ENCODE measurements around the gene C1orf116.

Gene C1orf116

GRCh38 chr1:206992790-206993189, 39.8 kb downstream of the C1orf116 start:
- Histone ChIP-seq H3K4me1 (ENCODE audit: control insufficient read depth, insufficient read depth, low read length) (no peaks in the 10 kb centered on the region), H3K9me3 (ENCODE audit: control insufficient read depth, insufficient read depth, low read length) (no peaks in the 10 kb centered on the region), H3K4me3 (ENCODE audit: low read depth, low read length) (no peak overlapping the region), H3K36me3 (ENCODE audit: control insufficient read depth, insufficient read depth, low read length) (no peaks in the 10 kb centered on the region), H3K27me3 (ENCODE audit: control insufficient read depth, insufficient read depth, low read length) (no peaks in the 10 kb centered on the region), H3K9ac (ENCODE audit: low read depth, low read length) (no peak overlapping the region)

DNA sequence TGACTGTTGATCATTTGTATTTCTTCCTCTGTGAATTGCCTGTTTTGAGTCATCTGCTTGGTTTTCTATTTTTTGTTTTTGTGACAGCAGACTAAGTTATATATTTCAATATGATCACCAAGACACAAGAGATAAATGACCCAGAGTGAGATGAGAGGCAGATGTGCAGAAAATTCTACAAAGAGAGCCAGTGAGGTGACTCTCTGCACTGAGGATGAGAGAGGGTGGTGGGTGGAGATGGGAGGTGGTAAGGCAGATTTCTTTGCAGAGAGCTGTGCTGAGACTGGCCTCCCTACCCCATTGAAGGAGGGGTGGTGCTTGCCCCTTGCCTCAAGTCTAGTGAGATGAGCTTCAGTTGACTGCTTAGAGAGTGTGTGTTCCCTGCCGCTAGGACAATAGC, 44.7 kb downstream of the C1orf116 start:
- peaks cover 16% of the 10 kb centered on the region for H3K4me1 ChIP-seq (ENCODE audit: control insufficient read depth, insufficient read depth, low read length)
- no peak overlapping the region for H3K9ac ChIP-seq (ENCODE audit: low read depth, low read length)

GRCh38 chr1:206986885-206987284, 45.7 kb downstream of the C1orf116 start:
- H3K27me3 ChIP-seq (ENCODE audit: control insufficient read depth, insufficient read depth, low read length): no peaks in the 10 kb centered on the region
- no peaks in the 10 kb centered on the region for H3K9me3 ChIP-seq (ENCODE audit: control insufficient read depth, insufficient read depth, low read length)
- peaks cover 20% of the 10 kb centered on the region for H3K4me1 ChIP-seq (ENCODE audit: control insufficient read depth, insufficient read depth, low read length)
- H3K9ac ChIP-seq (ENCODE audit: low read depth, low read length): no peak overlapping the region
- no peaks in the 10 kb centered on the region for H3K36me3 ChIP-seq (ENCODE audit: control insufficient read depth, insufficient read depth, low read length)
- no peak overlapping the region for H3K4me3 ChIP-seq (ENCODE audit: low read depth, low read length)

More for the DNA sequence above, 44.7 kb downstream of the C1orf116 start:
- Histone ChIP-seq H3K27me3 (ENCODE audit: control insufficient read depth, insufficient read depth, low read length) (no peaks in the 10 kb centered on the region), H3K36me3 (ENCODE audit: control insufficient read depth, insufficient read depth, low read length) (no peaks in the 10 kb centered on the region), H3K4me3 (ENCODE audit: low read depth, low read length) (no peak overlapping the region), H3K9me3 (ENCODE audit: control insufficient read depth, insufficient read depth, low read length) (no peaks in the 10 kb centered on the region)

- Histone ChIP-seq H3K36me3 (ENCODE audit: control insufficient read depth, insufficient read depth, low read length) (no peaks in the 10 kb centered on the region), H3K9me3 (ENCODE audit: control insufficient read depth, insufficient read depth, low read length) (no peaks in the 10 kb centered on the region), H3K4me3 (ENCODE audit: low read depth, low read length) (no peak overlapping the region), H3K9ac (ENCODE audit: low read depth, low read length) (no peak overlapping the region), H3K4me1 (ENCODE audit: control insufficient read depth, insufficient read depth, low read length) (peaks cover 22% of the 10 kb centered on the region), H3K27me3 (ENCODE audit: control insufficient read depth, insufficient read depth, low read length) (no peaks in the 10 kb centered on the region)
Observed at GRCh38 chr1:206986402-206986801, 46.2 kb downstream of the C1orf116 start.

GRCh38 chr1:206985162-206985749, 47.3 kb downstream of the C1orf116 start:
- H3K27me3 ChIP-seq (ENCODE audit: control insufficient read depth, insufficient read depth, low read length): no peaks in the 10 kb centered on the region

GRCh38 chr1:206982216-206982615, 50.3 kb downstream of the C1orf116 start:
- H3K9ac ChIP-seq (ENCODE audit: low read depth, low read length): no peak overlapping the region
- H3K9me3 ChIP-seq (ENCODE audit: control insufficient read depth, insufficient read depth, low read length): no peaks in the 10 kb centered on the region
- H3K4me3 ChIP-seq (ENCODE audit: low read depth, low read length): no peak overlapping the region
- no peaks in the 10 kb centered on the region for H3K27me3 ChIP-seq (ENCODE audit: control insufficient read depth, insufficient read depth, low read length)
- H3K4me1 ChIP-seq (ENCODE audit: control insufficient read depth, insufficient read depth, low read length): peaks cover 22% of the 10 kb centered on the region
- no peaks in the 10 kb centered on the region for H3K36me3 ChIP-seq (ENCODE audit: control insufficient read depth, insufficient read depth, low read length)

More at GRCh38 chr1:206985162-206985749, 47.3 kb downstream of the C1orf116 start:
- H3K4me3 ChIP-seq (ENCODE audit: low read depth, low read length): peak overlapping the region; percentile 2
- H3K4me1 ChIP-seq (ENCODE audit: control insufficient read depth, insufficient read depth, low read length): peaks cover 22% of the 10 kb centered on the region
- H3K9me3 ChIP-seq (ENCODE audit: control insufficient read depth, insufficient read depth, low read length): no peaks in the 10 kb centered on the region
- no peak overlapping the region for H3K9ac ChIP-seq (ENCODE audit: low read depth, low read length)
- no peaks in the 10 kb centered on the region for H3K36me3 ChIP-seq (ENCODE audit: control insufficient read depth, insufficient read depth, low read length)

GRCh38 chr1:206979379-206980043, 53.0 kb downstream of the C1orf116 start:
- H3K36me3 ChIP-seq (ENCODE audit: control insufficient read depth, insufficient read depth, low read length): no peaks in the 10 kb centered on the region
- no peak overlapping the region for H3K4me3 ChIP-seq (ENCODE audit: low read depth, low read length)
- H3K9ac ChIP-seq (ENCODE audit: low read depth, low read length): no peak overlapping the region
- no peaks in the 10 kb centered on the region for H3K27me3 ChIP-seq (ENCODE audit: control insufficient read depth, insufficient read depth, low read length)
- no peaks in the 10 kb centered on the region for H3K9me3 ChIP-seq (ENCODE audit: control insufficient read depth, insufficient read depth, low read length)
- H3K4me1 ChIP-seq (ENCODE audit: control insufficient read depth, insufficient read depth, low read length): peaks cover 6% of the 10 kb centered on the region

- Histone ChIP-seq H3K4me3 (ENCODE audit: low read depth, low read length) (no peak overlapping the region), H3K36me3 (ENCODE audit: control insufficient read depth, insufficient read depth, low read length) (no peaks in the 10 kb centered on the region), H3K4me1 (ENCODE audit: control insufficient read depth, insufficient read depth, low read length) (peaks cover 6% of the 10 kb centered on the region), H3K27me3 (ENCODE audit: control insufficient read depth, insufficient read depth, low read length) (no peaks in the 10 kb centered on the region), H3K9me3 (ENCODE audit: control insufficient read depth, insufficient read depth, low read length) (no peaks in the 10 kb centered on the region), H3K9ac (ENCODE audit: low read depth, low read length) (no peak overlapping the region)
Observed at GRCh38 chr1:206978259-206978658, 54.3 kb downstream of the C1orf116 start.

GRCh38 chr1:206975306-206975705, 57.2 kb downstream of the C1orf116 start:
- Histone ChIP-seq H3K4me3 (ENCODE audit: low read depth, low read length) (no peak overlapping the region), H3K9me3 (ENCODE audit: control insufficient read depth, insufficient read depth, low read length) (no peaks in the 10 kb centered on the region), H3K4me1 (ENCODE audit: control insufficient read depth, insufficient read depth, low read length) (no peaks in the 10 kb centered on the region), H3K36me3 (ENCODE audit: control insufficient read depth, insufficient read depth, low read length) (no peaks in the 10 kb centered on the region), H3K27me3 (ENCODE audit: control insufficient read depth, insufficient read depth, low read length) (no peaks in the 10 kb centered on the region), H3K9ac (ENCODE audit: low read depth, low read length) (no peak overlapping the region)

GRCh38 chr1:206974140-206974539, 58.4 kb downstream of the C1orf116 start:
- Histone ChIP-seq H3K4me3 (ENCODE audit: low read depth, low read length) (no peak overlapping the region), H3K27me3 (ENCODE audit: control insufficient read depth, insufficient read depth, low read length) (no peaks in the 10 kb centered on the region), H3K9me3 (ENCODE audit: control insufficient read depth, insufficient read depth, low read length) (no peaks in the 10 kb centered on the region), H3K4me1 (ENCODE audit: control insufficient read depth, insufficient read depth, low read length) (no peaks in the 10 kb centered on the region), H3K36me3 (ENCODE audit: control insufficient read depth, insufficient read depth, low read length) (no peaks in the 10 kb centered on the region), H3K9ac (ENCODE audit: low read depth, low read length) (no peak overlapping the region)

DNA sequence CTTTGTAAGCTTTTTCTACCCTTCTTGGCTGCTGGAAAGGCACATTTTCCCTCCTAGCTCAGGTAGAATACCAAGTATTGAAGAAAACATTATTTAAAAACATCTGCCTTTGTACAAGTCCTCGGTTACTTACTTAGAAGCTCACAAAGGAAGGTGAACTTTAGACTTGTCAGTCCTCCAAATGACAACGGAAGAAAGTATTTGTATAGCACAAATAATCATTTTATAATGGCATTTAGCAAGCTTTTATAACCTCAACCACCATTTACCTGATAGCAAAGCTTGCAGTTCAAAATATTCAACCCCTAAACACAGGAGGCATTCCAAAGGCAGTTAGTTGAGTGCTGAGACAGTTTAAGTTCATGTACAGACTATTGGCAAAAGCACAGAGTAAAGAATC, 59.8 kb downstream of the C1orf116 start:
- Histone ChIP-seq H3K4me3 (ENCODE audit: low read depth, low read length) (no peak overlapping the region), H3K4me1 (ENCODE audit: control insufficient read depth, insufficient read depth, low read length) (no peaks in the 10 kb centered on the region), H3K9me3 (ENCODE audit: control insufficient read depth, insufficient read depth, low read length) (no peaks in the 10 kb centered on the region), H3K27me3 (ENCODE audit: control insufficient read depth, insufficient read depth, low read length) (no peaks in the 10 kb centered on the region), H3K9ac (ENCODE audit: low read depth, low read length) (no peak overlapping the region), H3K36me3 (ENCODE audit: control insufficient read depth, insufficient read depth, low read length) (no peaks in the 10 kb centered on the region)

DNA sequence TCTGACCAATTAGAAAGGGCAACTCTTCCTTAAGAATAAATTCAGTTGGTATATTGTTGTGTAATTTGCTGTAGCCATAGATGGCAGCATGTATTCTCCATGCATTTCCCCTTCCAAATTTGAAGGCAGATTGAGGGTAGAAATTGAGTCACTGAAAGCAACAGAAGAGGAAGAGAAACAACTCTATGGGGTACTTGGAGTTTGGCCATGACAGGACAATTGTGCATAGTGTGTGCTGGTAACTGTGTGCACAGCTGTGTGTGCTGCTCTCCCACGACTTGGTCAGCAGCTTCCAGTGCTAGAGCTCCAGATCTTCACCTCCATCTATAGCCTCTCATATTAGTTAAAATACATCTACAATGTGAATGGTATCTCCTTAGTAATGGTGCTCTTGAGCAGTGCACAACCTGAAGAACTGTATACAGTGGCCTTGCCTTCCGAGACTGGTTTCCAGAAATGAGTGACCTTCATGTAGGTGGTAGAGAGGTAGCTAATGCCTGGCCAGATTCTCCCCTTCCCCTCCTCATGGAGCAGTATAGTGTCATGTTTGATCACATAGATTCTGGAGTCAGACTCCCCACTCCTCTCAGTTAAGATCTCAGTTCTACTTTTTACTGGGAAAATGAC, 61.4 kb downstream of the C1orf116 start:
- H3K9ac ChIP-seq (ENCODE audit: low read depth, low read length): no peak overlapping the region
- H3K27me3 ChIP-seq (ENCODE audit: control insufficient read depth, insufficient read depth, low read length): no peaks in the 10 kb centered on the region
- no peaks in the 10 kb centered on the region for H3K4me1 ChIP-seq (ENCODE audit: control insufficient read depth, insufficient read depth, low read length)
- no peak overlapping the region for H3K4me3 ChIP-seq (ENCODE audit: low read depth, low read length)
- no peaks in the 10 kb centered on the region for H3K9me3 ChIP-seq (ENCODE audit: control insufficient read depth, insufficient read depth, low read length)
- no peaks in the 10 kb centered on the region for H3K36me3 ChIP-seq (ENCODE audit: control insufficient read depth, insufficient read depth, low read length)

Data from iPS-15b (cell line).